HG03280 (cell line): ENCODE data around the gene CFAP99.
A peak's percentile ranks its signal among the peaks of the same experiment; 100 is the strongest.
"Not testable (repeated sequence)": the region's sequence is repeated elsewhere in the genome, so short reads cannot be mapped to it uniquely, and the experiment has no call there.

Experiments
- ATAC-seq: cut with Tn5 transposase; IDR thresholded peaks from one replicate; pipeline ENCODE4 v1.9.1; 2021; ENCODE audit warnings: mild to moderate bottlenecking, moderate library complexity; ENCODE audit not compliant: unreplicated experiment

CFAP99 gene

GRCh38 chr4:2427383-2428334 lies 8.9 kb downstream of the CFAP99 start:
- no peak for ATAC-seq

- ATAC-seq, result no peak
Measured at GRCh38 chr4:2428496-2429213, 9.9 kb downstream of the CFAP99 start.

GRCh38 chr4:2429945-2430757 lies 11.4 kb downstream of the CFAP99 start:
- ATAC-seq, result not testable (repeated sequence)

GRCh38 chr4:2432004-2432403 lies 13.2 kb downstream of the CFAP99 start:
- ATAC-seq, result no peak

- no peak for ATAC-seq
Measured at GRCh38 chr4:2432991-2433530, 14.3 kb downstream of the CFAP99 start.

- no peak for ATAC-seq
Measured at GRCh38 chr4:2433609-2434350, 15.0 kb downstream of the CFAP99 start.

- no peak for ATAC-seq
Measured at GRCh38 chr4:2434420-2434819, 15.7 kb downstream of the CFAP99 start.

- no peak for ATAC-seq
Measured at GRCh38 chr4:2436301-2436700, 17.5 kb downstream of the CFAP99 start.

- no peak for ATAC-seq
Measured at GRCh38 chr4:2436761-2437474, 18.2 kb downstream of the CFAP99 start.

GRCh38 chr4:2437475-2438215 lies 18.9 kb downstream of the CFAP99 start:
- no peak for ATAC-seq

GRCh38 chr4:2438822-2439718 lies 20.3 kb downstream of the CFAP99 start:
- no peak for ATAC-seq

GRCh38 chr4:2441393-2442174 lies 22.8 kb downstream of the CFAP99 start:
- ATAC-seq, result peak; percentile 83

GRCh38 chr4:2442175-2442993 lies 23.6 kb downstream of the CFAP99 start:
- ATAC-seq, result no peak

- no peak for ATAC-seq
Measured at GRCh38 chr4:2443061-2443730, 24.4 kb downstream of the CFAP99 start.

- no peak for ATAC-seq
Measured at GRCh38 chr4:2443956-2444740, 25.4 kb downstream of the CFAP99 start.
